ENCODE data around the gene MAGI1. TPM values are rescaled to one million over a fixed set of nuclear protein-coding genes. Genes with fewer than 3 reads are reported as not detected.

Gene MAGI1
- total RNA-seq, 3 donors from 2014 or later (not counting 1 experiment from before 2014, with no cell fraction given): not detected

DNA sequence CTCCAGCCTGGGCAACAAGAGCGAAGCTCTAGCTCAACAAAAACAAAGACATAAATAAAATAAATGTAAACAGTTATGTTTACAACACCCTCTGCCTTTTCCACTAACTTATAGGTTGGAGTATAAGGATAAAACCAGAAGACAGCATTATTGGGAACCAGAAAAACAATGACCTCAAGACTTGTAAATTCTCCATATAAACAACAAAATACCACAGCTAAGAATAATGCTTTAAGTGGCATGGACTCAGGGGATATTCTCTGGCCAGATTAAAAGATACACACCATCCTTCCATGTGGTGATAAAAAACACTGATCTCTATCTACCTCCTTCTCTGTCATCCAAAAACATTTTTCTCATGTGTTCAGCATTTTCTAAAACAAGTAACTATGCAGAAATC, 500.6 kb downstream of the MAGI1 start:
- no peak for DNase-seq
- intact Hi-C loops (cut with micrococcal nuclease): no loop called here
- H3K4me1 ChIP-seq (ENCODE audit: control insufficient read depth, insufficient read depth, low read length): no peaks in the 10 kb centered on the region
- Mint-ChIP-seq H3K9me3 (peaks cover 4 to 7% of the 10 kb centered on the region in 2 donors), H3K27ac (no peak overlapping the region), H3K27me3 (ENCODE audit: low read depth in 2 of 2) (no peaks in the 10 kb centered on the region), H3K4me1 (no peaks in the 10 kb centered on the region), H3K4me3 (no peak overlapping the region), H3K36me3 (no peaks in the 10 kb centered on the region)
- H3K27ac ChIP-seq (ENCODE audit: low read length): no peak overlapping the region
- TF ChIP-seq, protein P1, sequence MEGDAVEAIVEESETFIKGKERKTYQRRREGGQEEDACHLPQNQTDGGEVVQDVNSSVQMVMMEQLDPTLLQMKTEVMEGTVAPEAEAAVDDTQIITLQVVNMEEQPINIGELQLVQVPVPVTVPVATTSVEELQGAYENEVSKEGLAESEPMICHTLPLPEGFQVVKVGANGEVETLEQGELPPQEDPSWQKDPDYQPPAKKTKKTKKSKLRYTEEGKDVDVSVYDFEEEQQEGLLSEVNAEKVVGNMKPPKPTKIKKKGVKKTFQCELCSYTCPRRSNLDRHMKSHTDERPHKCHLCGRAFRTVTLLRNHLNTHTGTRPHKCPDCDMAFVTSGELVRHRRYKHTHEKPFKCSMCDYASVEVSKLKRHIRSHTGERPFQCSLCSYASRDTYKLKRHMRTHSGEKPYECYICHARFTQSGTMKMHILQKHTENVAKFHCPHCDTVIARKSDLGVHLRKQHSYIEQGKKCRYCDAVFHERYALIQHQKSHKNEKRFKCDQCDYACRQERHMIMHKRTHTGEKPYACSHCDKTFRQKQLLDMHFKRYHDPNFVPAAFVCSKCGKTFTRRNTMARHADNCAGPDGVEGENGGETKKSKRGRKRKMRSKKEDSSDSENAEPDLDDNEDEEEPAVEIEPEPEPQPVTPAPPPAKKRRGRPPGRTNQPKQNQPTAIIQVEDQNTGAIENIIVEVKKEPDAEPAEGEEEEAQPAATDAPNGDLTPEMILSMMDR (IDR thresholded peaks at IDR 0.05): no peak
- no peaks in the 10 kb centered on the region for H3K27me3 ChIP-seq (ENCODE audit: control insufficient read depth, insufficient read depth, low read length)
- no peak overlapping the region for H3K4me3 ChIP-seq (ENCODE audit: low read length)
- WGBS (ENCODE audit: insufficient coverage): no CpG with 5 or more reads among the region's 1 CpG
- no peaks in the 10 kb centered on the region for H3K36me3 ChIP-seq (ENCODE audit: control insufficient read depth, insufficient read depth, low read length)
- H3K9me3 ChIP-seq (ENCODE audit: control insufficient read depth, insufficient read depth, low read length): no peaks in the 10 kb centered on the region
- ATAC-seq: no peak

DNA sequence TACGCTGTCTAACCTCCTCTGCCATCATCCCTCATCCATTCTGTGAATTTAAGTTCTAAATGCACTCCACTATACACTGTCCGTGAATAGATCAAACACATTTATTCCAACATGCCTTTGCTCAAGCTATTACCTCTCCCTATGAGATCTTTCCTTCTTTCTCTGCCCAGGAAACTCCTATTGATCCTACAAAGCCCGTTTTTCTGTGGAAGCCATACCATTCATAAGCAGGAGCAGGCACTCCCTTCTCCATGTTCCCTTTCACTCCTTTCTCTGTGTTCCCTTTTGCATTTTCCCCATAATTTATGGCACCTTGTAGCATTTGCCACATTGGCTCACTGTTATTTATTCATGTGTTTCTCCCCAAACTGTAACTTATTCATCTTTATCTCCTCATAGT, 501.6 kb downstream of the MAGI1 start:
- H3K27ac Mint-ChIP-seq: no peak overlapping the region

DNA sequence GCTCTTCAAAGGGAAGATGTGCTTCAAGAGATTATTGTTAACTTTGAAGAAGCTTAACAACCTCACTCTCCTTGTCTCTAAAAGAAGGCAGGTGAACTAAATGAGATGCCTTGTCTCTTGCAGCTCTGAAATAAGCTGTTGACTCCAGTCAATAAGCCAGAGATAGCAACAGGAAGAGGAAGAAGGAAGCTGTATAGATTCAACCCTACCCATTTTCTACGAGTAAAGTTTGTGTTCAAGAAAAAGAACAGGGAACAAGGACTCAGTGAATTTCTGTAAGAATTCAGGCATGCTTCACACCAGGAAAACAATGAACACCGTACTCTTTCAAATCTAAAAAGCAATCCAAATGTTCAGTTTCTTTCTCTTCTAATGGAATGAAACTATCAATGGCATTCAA, 503.5 kb downstream of the MAGI1 start:
- H3K9me3 Mint-ChIP-seq: peaks cover 6 to 7% of the 10 kb centered on the region in 2 donors
- intact Hi-C loops (cut with micrococcal nuclease): no loop called here

More for the DNA sequence above, 501.6 kb downstream of the MAGI1 start:
- H3K36me3 ChIP-seq (ENCODE audit: control insufficient read depth, insufficient read depth, low read length): no peaks in the 10 kb centered on the region
- H3K4me3 ChIP-seq (ENCODE audit: low read length): no peak overlapping the region
- H3K27ac ChIP-seq (ENCODE audit: low read length): no peak overlapping the region
- Mint-ChIP-seq H3K27me3 (ENCODE audit: low read depth in 2 of 2) (no peaks in the 10 kb centered on the region), H3K9me3 (peaks cover 6% of the 10 kb centered on the region in 2 donors), H3K4me1 (no peaks in the 10 kb centered on the region), H3K36me3 (no peaks in the 10 kb centered on the region), H3K4me3 (no peak overlapping the region)
- WGBS (ENCODE audit: insufficient coverage): 72% methylated on average over 3 of the region's 3 CpGs
- TF ChIP-seq, protein P1 (IDR thresholded peaks at IDR 0.05): no peak
- no peaks in the 10 kb centered on the region for H3K9me3 ChIP-seq (ENCODE audit: control insufficient read depth, insufficient read depth, low read length)
- ATAC-seq (no peak), DNase-seq (no peak)
- H3K4me1 ChIP-seq (ENCODE audit: control insufficient read depth, insufficient read depth, low read length): no peaks in the 10 kb centered on the region
- intact Hi-C loops (cut with micrococcal nuclease): no loop called here
- no peaks in the 10 kb centered on the region for H3K27me3 ChIP-seq (ENCODE audit: control insufficient read depth, insufficient read depth, low read length)

DNA sequence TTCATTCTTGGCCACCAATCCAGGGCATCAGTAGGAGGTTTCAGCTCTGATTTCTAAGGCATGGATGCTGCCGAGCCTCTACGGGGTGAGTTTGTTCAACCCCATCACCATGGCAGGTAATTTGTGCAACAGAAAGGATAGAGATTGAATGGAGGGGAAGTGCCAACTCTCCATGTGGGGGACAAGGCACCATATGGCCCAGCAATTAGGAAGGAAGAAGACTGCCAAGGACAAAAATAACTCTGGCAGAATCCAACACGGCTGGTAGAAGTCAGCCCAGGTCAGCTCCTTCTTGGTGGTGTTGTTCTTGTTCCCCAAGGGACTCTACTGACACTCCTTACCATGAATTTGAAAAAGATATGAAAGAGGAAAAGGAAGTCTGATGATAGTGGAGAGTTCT, 503.9 kb downstream of the MAGI1 start:
- no peak overlapping the region for H3K4me3 Mint-ChIP-seq
- 81% methylated on average over 3 of the region's 3 CpGs for WGBS (ENCODE audit: insufficient coverage)
- H3K27ac Mint-ChIP-seq: no peak overlapping the region
- Histone ChIP-seq H3K4me1 (ENCODE audit: control insufficient read depth, insufficient read depth, low read length) (no peaks in the 10 kb centered on the region), H3K9me3 (ENCODE audit: control insufficient read depth, insufficient read depth, low read length) (peaks cover 3% of the 10 kb centered on the region), H3K36me3 (ENCODE audit: control insufficient read depth, insufficient read depth, low read length) (no peaks in the 10 kb centered on the region), H3K27me3 (ENCODE audit: control insufficient read depth, insufficient read depth, low read length) (no peaks in the 10 kb centered on the region), H3K27ac (ENCODE audit: low read length) (no peak overlapping the region), H3K4me3 (ENCODE audit: low read length) (no peak overlapping the region)
- H3K36me3 Mint-ChIP-seq: no peaks in the 10 kb centered on the region
- ATAC-seq (no peak), DNase-seq (no peak)
- TF ChIP-seq, protein P1 (IDR thresholded peaks at IDR 0.05): no peak
- peaks cover 6 to 7% of the 10 kb centered on the region in 2 donors for H3K9me3 Mint-ChIP-seq
- H3K4me1 Mint-ChIP-seq: no peaks in the 10 kb centered on the region
- no peaks in the 10 kb centered on the region for H3K27me3 Mint-ChIP-seq (ENCODE audit: low read depth in 2 of 2)
- intact Hi-C loops (cut with micrococcal nuclease): no loop called here

More for the DNA sequence above, 503.5 kb downstream of the MAGI1 start:
- H3K27me3 ChIP-seq (ENCODE audit: control insufficient read depth, insufficient read depth, low read length): no peaks in the 10 kb centered on the region
- no peaks in the 10 kb centered on the region for H3K4me1 ChIP-seq (ENCODE audit: control insufficient read depth, insufficient read depth, low read length)
- ATAC-seq (no peak), DNase-seq (no peak)
- no peak overlapping the region for H3K4me3 ChIP-seq (ENCODE audit: low read length)
- no peaks in the 10 kb centered on the region for H3K27me3 Mint-ChIP-seq (ENCODE audit: low read depth in 2 of 2)
- no peaks in the 10 kb centered on the region for H3K4me1 Mint-ChIP-seq
- no peak overlapping the region for H3K27ac Mint-ChIP-seq
- TF ChIP-seq, protein P1 (IDR thresholded peaks at IDR 0.05): no peak
- no peak overlapping the region for H3K4me3 Mint-ChIP-seq
- H3K36me3 Mint-ChIP-seq: no peaks in the 10 kb centered on the region
- H3K36me3 ChIP-seq (ENCODE audit: control insufficient read depth, insufficient read depth, low read length): no peaks in the 10 kb centered on the region
- H3K27ac ChIP-seq (ENCODE audit: low read length): no peak overlapping the region
- H3K9me3 ChIP-seq (ENCODE audit: control insufficient read depth, insufficient read depth, low read length): peaks cover 1% of the 10 kb centered on the region
- 73% methylated on average over 2 of the region's 2 CpGs for WGBS (ENCODE audit: insufficient coverage)

Measured in natural killer cell (primary cell).